ENCODE results near the gene AHI1. TPM values are rescaled to one million over a fixed set of nuclear protein-coding genes. Genes with fewer than 3 reads are reported as not detected.
"Not testable (repeated sequence)": the region's sequence is repeated elsewhere in the genome, so short reads cannot be mapped to it uniquely, and the experiment has no call there.

The AHI1 gene
- total RNA-seq, 2 experiments from 2014 or later: 18.6 to 22.7 TPM

- CTCF ChIA-PET: interaction anchor here (0.6 kb wide), 1 partner anchor 45 kb away, joined by 3 read pairs; no protein-coding TSS in a partner anchor
- no peak overlapping the region for H3K4me3 Mint-ChIP-seq
- no peaks in the 10 kb centered on the region for H3K27me3 Mint-ChIP-seq
- DNase-seq: no peak
- H3K9me3 Mint-ChIP-seq: no peaks in the 10 kb centered on the region
- POLR2A ChIA-PET: no interaction called here
- H3K36me3 Mint-ChIP-seq: no peaks in the 10 kb centered on the region
- H3K27ac Mint-ChIP-seq: no peak overlapping the region
- intact Hi-C loops (cut with micrococcal nuclease): no loop called here
- H3K4me1 Mint-ChIP-seq (ENCODE audit: low read depth): peaks cover 6% of the 10 kb centered on the region
Observed at GRCh38 chr6:135379647-135380046, 117.9 kb downstream of the AHI1 start.

GRCh38 chr6:135372758-135373157 is 124.8 kb downstream of the AHI1 start:
- POLR2A ChIA-PET: no interaction called here
- H3K9me3 Mint-ChIP-seq: peaks cover 16% of the 10 kb centered on the region
- intact Hi-C loops (cut with micrococcal nuclease): no loop called here
- H3K36me3 Mint-ChIP-seq: peaks cover 14% of the 10 kb centered on the region
- DNase-seq: no peak
- no peaks in the 10 kb centered on the region for H3K27me3 Mint-ChIP-seq
- CTCF ChIA-PET: no interaction called here
- no peak overlapping the region for H3K4me3 Mint-ChIP-seq
- no peaks in the 10 kb centered on the region for H3K4me1 Mint-ChIP-seq (ENCODE audit: low read depth)
- no peak overlapping the region for H3K27ac Mint-ChIP-seq

GRCh38 chr6:135363622-135364021 is 133.9 kb downstream of the AHI1 start:
- POLR2A ChIA-PET; DNase-seq; H3K27ac Mint-ChIP-seq; H3K36me3 Mint-ChIP-seq; CTCF ChIA-PET; intact Hi-C loops (cut with micrococcal nuclease); H3K4me3 Mint-ChIP-seq; H3K4me1 Mint-ChIP-seq (ENCODE audit: low read depth); H3K27me3 Mint-ChIP-seq: not testable (repeated sequence)
- peaks cover 37% of the 10 kb centered on the region for H3K9me3 Mint-ChIP-seq

- no peak overlapping the region for H3K27ac Mint-ChIP-seq
- peaks cover 25% of the 10 kb centered on the region for H3K9me3 Mint-ChIP-seq
- ChIA-PET CTCF (no interaction called here), POLR2A (no interaction called here)
- intact Hi-C loops (cut with micrococcal nuclease): no loop called here
- H3K36me3 Mint-ChIP-seq: peaks cover 5% of the 10 kb centered on the region
- H3K4me1 Mint-ChIP-seq (ENCODE audit: low read depth): peaks cover 9% of the 10 kb centered on the region
- DNase-seq: no peak
- H3K4me3 Mint-ChIP-seq: no peak overlapping the region
- H3K27me3 Mint-ChIP-seq: no peaks in the 10 kb centered on the region
Observed at GRCh38 chr6:135362124-135362523, 135.4 kb downstream of the AHI1 start.

GRCh38 chr6:135360222-135360621 is 137.3 kb downstream of the AHI1 start:
- peaks cover 9% of the 10 kb centered on the region for H3K4me1 Mint-ChIP-seq (ENCODE audit: low read depth)
- CTCF ChIA-PET: no interaction called here
- DNase-seq: no peak
- POLR2A ChIA-PET: no interaction called here
- intact Hi-C loops (cut with micrococcal nuclease): no loop called here
- peaks cover 5% of the 10 kb centered on the region for H3K36me3 Mint-ChIP-seq
- H3K27ac Mint-ChIP-seq: no peak overlapping the region
- H3K4me3 Mint-ChIP-seq: no peak overlapping the region
- H3K27me3 Mint-ChIP-seq: no peaks in the 10 kb centered on the region
- H3K9me3 Mint-ChIP-seq: peaks cover 7% of the 10 kb centered on the region

- Mint-ChIP-seq H3K9me3 (no peaks in the 10 kb centered on the region), H3K4me3 (no peak overlapping the region), H3K27me3 (no peaks in the 10 kb centered on the region), H3K36me3 (no peaks in the 10 kb centered on the region), H3K4me1 (ENCODE audit: low read depth) (peaks cover 9% of the 10 kb centered on the region), H3K27ac (no peak overlapping the region)
- ChIA-PET CTCF (no interaction called here), POLR2A (no interaction called here)
- intact Hi-C loops (cut with micrococcal nuclease): no loop called here
- DNase-seq: no peak
Observed at GRCh38 chr6:135358985-135359384, 138.6 kb downstream of the AHI1 start.

- H3K4me3 Mint-ChIP-seq: no peak overlapping the region
- intact Hi-C loops (cut with micrococcal nuclease): no loop called here
- POLR2A ChIA-PET: no interaction called here
- H3K4me1 Mint-ChIP-seq (ENCODE audit: low read depth): peaks cover 9% of the 10 kb centered on the region
- CTCF ChIA-PET: no interaction called here
- no peaks in the 10 kb centered on the region for H3K9me3 Mint-ChIP-seq
- H3K36me3 Mint-ChIP-seq: no peaks in the 10 kb centered on the region
- H3K27ac Mint-ChIP-seq: no peak overlapping the region
- H3K27me3 Mint-ChIP-seq: no peaks in the 10 kb centered on the region
- no peak for DNase-seq
Observed at GRCh38 chr6:135358251-135358821, 139.2 kb downstream of the AHI1 start.

GRCh38 chr6:135354407-135354806 is 143.1 kb downstream of the AHI1 start:
- Mint-ChIP-seq H3K9me3 (no peaks in the 10 kb centered on the region), H3K4me3 (no peak overlapping the region), H3K27me3 (no peaks in the 10 kb centered on the region), H3K4me1 (ENCODE audit: low read depth) (peaks cover 7% of the 10 kb centered on the region), H3K36me3 (peaks cover 2% of the 10 kb centered on the region), H3K27ac (no peak overlapping the region)
- POLR2A ChIA-PET: no interaction called here
- no peak for DNase-seq
- intact Hi-C loops (cut with micrococcal nuclease): no loop called here
- CTCF ChIA-PET: interaction anchor here (1.1 kb wide), 1 partner anchor 69 kb away, joined by 3 read pairs; no protein-coding TSS in a partner anchor

GRCh38 chr6:135353113-135353512 is 144.4 kb downstream of the AHI1 start:
- no peaks in the 10 kb centered on the region for H3K27me3 Mint-ChIP-seq
- CTCF ChIA-PET: no interaction called here

GRCh38 chr6:135351635-135352034 is 145.9 kb downstream of the AHI1 start:
- intact Hi-C loops (cut with micrococcal nuclease): no loop called here
- Mint-ChIP-seq H3K4me3 (no peak overlapping the region), H3K27ac (no peak overlapping the region), H3K36me3 (peaks cover 2% of the 10 kb centered on the region), H3K9me3 (no peaks in the 10 kb centered on the region), H3K4me1 (ENCODE audit: low read depth) (peaks cover 2% of the 10 kb centered on the region), H3K27me3 (no peaks in the 10 kb centered on the region)
- ChIA-PET POLR2A (no interaction called here), CTCF (no interaction called here)
- no peak for DNase-seq

More at GRCh38 chr6:135353113-135353512, 144.4 kb downstream of the AHI1 start:
- Mint-ChIP-seq H3K4me3 (no peak overlapping the region), H3K36me3 (peaks cover 2% of the 10 kb centered on the region), H3K9me3 (no peaks in the 10 kb centered on the region), H3K4me1 (ENCODE audit: low read depth) (no peaks in the 10 kb centered on the region), H3K27ac (no peak overlapping the region)
- POLR2A ChIA-PET: no interaction called here
- intact Hi-C loops (cut with micrococcal nuclease): no loop called here
- DNase-seq: no peak

- Mint-ChIP-seq H3K4me1 (ENCODE audit: low read depth) (peaks cover 3% of the 10 kb centered on the region), H3K36me3 (peaks cover 2% of the 10 kb centered on the region), H3K4me3 (no peak overlapping the region), H3K9me3 (no peaks in the 10 kb centered on the region), H3K27me3 (no peaks in the 10 kb centered on the region), H3K27ac (no peak overlapping the region)
- ChIA-PET POLR2A (no interaction called here), CTCF (no interaction called here)
- DNase-seq: no peak
- intact Hi-C loops (cut with micrococcal nuclease): no loop called here
Observed at GRCh38 chr6:135347887-135348286, 149.7 kb downstream of the AHI1 start.

- intact Hi-C loops (cut with micrococcal nuclease): no loop called here
- DNase-seq: no peak
- ChIA-PET CTCF (interaction anchor here (0.7 kb wide), 1 partner anchor 203 kb away, joined by 3 read pairs; no protein-coding TSS in a partner anchor), POLR2A (no interaction called here)
- Mint-ChIP-seq H3K27ac (no peak overlapping the region), H3K4me1 (ENCODE audit: low read depth) (peaks cover 3% of the 10 kb centered on the region), H3K27me3 (no peaks in the 10 kb centered on the region), H3K9me3 (no peaks in the 10 kb centered on the region), H3K36me3 (no peaks in the 10 kb centered on the region), H3K4me3 (no peak overlapping the region)
Observed at GRCh38 chr6:135346747-135347146, 150.8 kb downstream of the AHI1 start.

- no peaks in the 10 kb centered on the region for H3K9me3 Mint-ChIP-seq
- H3K36me3 Mint-ChIP-seq: peaks cover 3% of the 10 kb centered on the region
- no peak overlapping the region for H3K27ac Mint-ChIP-seq
- peaks cover 3% of the 10 kb centered on the region for H3K4me1 Mint-ChIP-seq (ENCODE audit: low read depth)
- no peaks in the 10 kb centered on the region for H3K27me3 Mint-ChIP-seq
- H3K4me3 Mint-ChIP-seq: no peak overlapping the region
- ChIA-PET CTCF (no interaction called here), POLR2A (no interaction called here)
- DNase-seq: no peak
- intact Hi-C loops (cut with micrococcal nuclease): no loop called here
Observed at GRCh38 chr6:135344526-135344925, 153.0 kb downstream of the AHI1 start.
